ENCODE results near the gene CCDC3. TPM values are rescaled to one million over a fixed set of nuclear protein-coding genes. Genes with fewer than 3 reads are reported as not detected.

Gene CCDC3
- polyA plus RNA-seq, 1 of the 3 experiments (the other 2 are of a cell fraction): 0.02 TPM

- peak; percentile 82 for DNase-seq
- ChIA-PET POLR2A (no interaction called here), CTCF (interaction anchor here (0.7 to 1.3 kb wide), 4 partner anchors 10 to 273 kb away, joined by 3 to 6 read pairs (median 4); no protein-coding TSS in a partner anchor)
- H3F3A ChIP-seq (replicated peaks; ENCODE audit: insufficient read depth): no peaks in the 10 kb centered on the region
- no peaks in the 10 kb centered on the region for H3K9me2 ChIP-seq
- no peaks in the 10 kb centered on the region; the same call in 1 of the 2 replicates for H3K27me3 ChIP-seq (ENCODE audit: insufficient read depth)
- no peak overlapping the region for H2AFZ ChIP-seq (ENCODE audit: low read depth)
- no peaks in the 10 kb centered on the region for H3K79me2 ChIP-seq (ENCODE audit: insufficient read depth)
- no peak overlapping the region for H3K4me3 ChIP-seq (ENCODE audit: low read depth in 2 of 2, low read length in 1 of 2)
- peak; percentile 88 for TF ChIP-seq RCOR1 (IDR thresholded peaks at IDR 0.05; ENCODE audit: low read length)
- TF ChIP-seq USF1 (IDR thresholded peaks at IDR 0.05; ENCODE audit: borderline replicate concordance, low read depth): no peak
- peak in 1 of 2 experiments; percentile 93; a peak in 2 of 4 replicates for TF ChIP-seq EP300 (IDR thresholded peaks at IDR 0.05; ENCODE audit: borderline replicate concordance in 1 of 2, low read depth in 1 of 2, low read length in 1 of 2)
- TF ChIP-seq FOXJ3 (CRISPR knock-in tag; IDR thresholded peaks at IDR 0.05): 0 out of 2 replicates have a peak, but pooled peaks have one; percentile 44
- TF ChIP-seq CHD2 (IDR thresholded peaks at IDR 0.05; ENCODE audit: low read length, partially characterized antibody): peak; percentile 53
- no peak for TF ChIP-seq RXRA (IDR thresholded peaks at IDR 0.05; ENCODE audit: borderline replicate concordance, low read depth)
- TF ChIP-seq YY1 (IDR thresholded peaks at IDR 0.05; ENCODE audit: low read depth): no peak
- TF ChIP-seq GATA2 (CRISPR knock-in tag; IDR thresholded peaks at IDR 0.05): peak; percentile 47
- no peak for TF ChIP-seq SMC3 (IDR thresholded peaks at IDR 0.05; ENCODE audit: low read depth, low read length)
- TF ChIP-seq ZBTB33 (IDR thresholded peaks at IDR 0.05; ENCODE audit: borderline replicate concordance, low read depth): no peak
- peak; percentile 78; the same call in 1 of the 2 replicates for TF ChIP-seq MXI1 (IDR thresholded peaks at IDR 0.05; ENCODE audit: low read depth, low read length)
- peak; percentile 43; the same call in 1 of the 2 replicates for TF ChIP-seq TCF12 (IDR thresholded peaks at IDR 0.05)
- no peak for TF ChIP-seq GABPA (IDR thresholded peaks at IDR 0.05; ENCODE audit: low read depth)
- H3K36me3 ChIP-seq (replicated peaks in 1 of 2; ENCODE audit: control insufficient read depth in 1 of 2, insufficient read depth in 2 of 2, low read length in 1 of 2): no peaks in the 10 kb centered on the region
- no peaks in the 10 kb centered on the region for H4K20me1 ChIP-seq (ENCODE audit: insufficient read depth)
- H3K4me1 ChIP-seq (ENCODE audit: control insufficient read depth in 1 of 2, insufficient read depth in 2 of 2, low read depth in 1 of 2, low read length in 1 of 2): peaks cover 0 to 10% of the 10 kb centered on the region in 2 experiments; a peak in 2 of 4 replicates
- H3K9ac ChIP-seq: no peak overlapping the region
- no peak overlapping the region for H3K4me2 ChIP-seq
- H3K27ac ChIP-seq (ENCODE audit: low read depth in 2 of 2, low read length in 1 of 2): peak overlapping the region in 1 of 2 experiments; percentile 67; a peak in 2 of 4 replicates
- WGBS (ENCODE audit: low lambda C conversion rate): 23% methylated on average over 7 of the region's 7 CpGs
- no peaks in the 10 kb centered on the region for H3K9me3 ChIP-seq
These were observed 21.3 kb downstream of the CCDC3 start for GRCh38 chr10:12980102-12980661.

GRCh38 chr10:12978891-12979290, 22.6 kb downstream of the CCDC3 start:
- Histone ChIP-seq H2AFZ (ENCODE audit: low read depth) (no peak overlapping the region), H3K27me3 (ENCODE audit: insufficient read depth) (no peaks in the 10 kb centered on the region; the same call in 1 of the 2 replicates), H3K27ac (ENCODE audit: low read depth in 2 of 2, low read length in 1 of 2) (no peak overlapping the region), H3K9me2 (no peaks in the 10 kb centered on the region), H4K20me1 (ENCODE audit: insufficient read depth) (no peaks in the 10 kb centered on the region), H3K4me2 (no peak overlapping the region), H3K36me3 (replicated peaks in 1 of 2; ENCODE audit: control insufficient read depth in 1 of 2, insufficient read depth in 2 of 2, low read length in 1 of 2) (no peaks in the 10 kb centered on the region), H3K9ac (no peak overlapping the region), H3K79me2 (ENCODE audit: insufficient read depth) (no peaks in the 10 kb centered on the region), H3K9me3 (no peaks in the 10 kb centered on the region), H3K4me1 (ENCODE audit: control insufficient read depth in 1 of 2, insufficient read depth in 2 of 2, low read depth in 1 of 2, low read length in 1 of 2) (peaks cover 0 to 10% of the 10 kb centered on the region in 2 experiments; a peak in 2 of 4 replicates), H3F3A (replicated peaks; ENCODE audit: insufficient read depth) (no peaks in the 10 kb centered on the region), H3K4me3 (ENCODE audit: low read depth in 2 of 2, low read length in 1 of 2) (no peak overlapping the region)
- DNase-seq: peak; percentile 51
- ChIA-PET CTCF (interaction anchor here (0.6 kb wide), 1 partner anchor 269 kb away, joined by 3 read pairs; no protein-coding TSS in a partner anchor), POLR2A (no interaction called here)
- TF ChIP-seq EZH2phosphoT487 (IDR thresholded peaks at IDR 0.05; ENCODE audit: borderline replicate concordance, low read depth): no peak
- no peak for TF ChIP-seq NFIC (IDR thresholded peaks at IDR 0.05; ENCODE audit: borderline replicate concordance)
- TF ChIP-seq FOSL2 (IDR thresholded peaks at IDR 0.05; ENCODE audit: borderline replicate concordance, low read depth): no peak
- no peak for TF ChIP-seq TEAD4 (IDR thresholded peaks at IDR 0.05; ENCODE audit: borderline replicate concordance, insufficient read depth)
- TF ChIP-seq NRF1 (IDR thresholded peaks at IDR 0.05; ENCODE audit: low read depth, low read length): no peak
- TF ChIP-seq, protein P1, sequence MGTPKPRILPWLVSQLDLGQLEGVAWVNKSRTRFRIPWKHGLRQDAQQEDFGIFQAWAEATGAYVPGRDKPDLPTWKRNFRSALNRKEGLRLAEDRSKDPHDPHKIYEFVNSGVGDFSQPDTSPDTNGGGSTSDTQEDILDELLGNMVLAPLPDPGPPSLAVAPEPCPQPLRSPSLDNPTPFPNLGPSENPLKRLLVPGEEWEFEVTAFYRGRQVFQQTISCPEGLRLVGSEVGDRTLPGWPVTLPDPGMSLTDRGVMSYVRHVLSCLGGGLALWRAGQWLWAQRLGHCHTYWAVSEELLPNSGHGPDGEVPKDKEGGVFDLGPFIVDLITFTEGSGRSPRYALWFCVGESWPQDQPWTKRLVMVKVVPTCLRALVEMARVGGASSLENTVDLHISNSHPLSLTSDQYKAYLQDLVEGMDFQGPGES (IDR thresholded peaks at IDR 0.05; ENCODE audit: low read depth, low read length): no peak
- TF ChIP-seq GABPA (IDR thresholded peaks at IDR 0.05; ENCODE audit: low read depth): no peak
- TF ChIP-seq SMC3 (IDR thresholded peaks at IDR 0.05; ENCODE audit: low read depth, low read length): no peak
- TF ChIP-seq CHD2 (IDR thresholded peaks at IDR 0.05; ENCODE audit: low read length, partially characterized antibody): no peak
- TF ChIP-seq TCF12 (IDR thresholded peaks at IDR 0.05): no peak
- 54% methylated on average over 4 of the region's 4 CpGs for WGBS (ENCODE audit: low lambda C conversion rate)

All from SK-N-SH (cell line).